Cardiac muscle cell (in vitro differentiated cells and primary cell): Measurements from ENCODE around the gene ZNF337. TPM values are rescaled to one million over a fixed set of nuclear protein-coding genes. Genes with fewer than 3 reads are reported as not detected.

Source experiments
- DNase-seq, 2 donors: peaks; one replicate each; pipeline versions ENCODE4 v3.0.0 to v3.0.0-alpha.2; 2010 to 2017; ENCODE audit warnings: low read depth in 1 of 2, low spot score in 1 of 2
- H3K27ac ChIP-seq: fragments of 200-600 bp; sonication (generic); 2 replicates; pipeline ENCODE4 v1.5.1; 2016
- H3K27me3 ChIP-seq: fragments of 200-600 bp; sonication (generic); 2 replicates; pipeline ENCODE4 v1.6.0; 2016; ENCODE audit warnings: control low read depth
- H3K36me3 ChIP-seq: fragments of 200-600 bp; sonication (generic); 2 replicates; pipeline ENCODE4 v1.5.1; 2016; ENCODE audit warnings: control low read depth
- H3K4me1 ChIP-seq: fragments of 200-600 bp; sonication (generic); 2 replicates; pipeline ENCODE4 v1.8.1; 2017; ENCODE audit warnings: low read depth, mild to moderate bottlenecking, mixed run types
- H3K4me3 ChIP-seq: fragments of 200-600 bp; sonication (generic); 2 replicates; pipeline ENCODE4 v1.5.1; 2016; ENCODE audit warnings: mild to moderate bottlenecking
- H3K9me3 ChIP-seq: fragments of 200-600 bp; sonication (generic); 2 replicates; pipeline ENCODE4 v1.5.1; 2017; ENCODE audit warnings: low read depth, mild to moderate bottlenecking, control low read depth
- polyA plus RNA-seq: library from polyadenylated mRNA; unstranded; fragments of >200 nt; fragmentation: Nextera tagmentation; extraction: Ambion mirVana; gene quantifications from 2 replicates; pipeline ENCODE4 v1.2.1, GENCODE V29; 2016
- total RNA-seq: library from RNA; depleted of rRNA; stranded (reverse); fragments of >200 nt; gene quantifications from 2 replicates; pipeline ENCODE4 v1.2.3, GENCODE V29; 2016
- TF ChIP-seq, protein P1 (sequence below): IDR thresholded peaks from 2 replicates; pipeline ENCODE4 v1.5.1; 2012; ENCODE audit warnings: low read depth, mild to moderate bottlenecking, low read length

The ZNF337 gene
- total and polyA plus RNA-seq, 2 experiments from 2014 or later, result 5.6 to 23.1 TPM

DNA sequence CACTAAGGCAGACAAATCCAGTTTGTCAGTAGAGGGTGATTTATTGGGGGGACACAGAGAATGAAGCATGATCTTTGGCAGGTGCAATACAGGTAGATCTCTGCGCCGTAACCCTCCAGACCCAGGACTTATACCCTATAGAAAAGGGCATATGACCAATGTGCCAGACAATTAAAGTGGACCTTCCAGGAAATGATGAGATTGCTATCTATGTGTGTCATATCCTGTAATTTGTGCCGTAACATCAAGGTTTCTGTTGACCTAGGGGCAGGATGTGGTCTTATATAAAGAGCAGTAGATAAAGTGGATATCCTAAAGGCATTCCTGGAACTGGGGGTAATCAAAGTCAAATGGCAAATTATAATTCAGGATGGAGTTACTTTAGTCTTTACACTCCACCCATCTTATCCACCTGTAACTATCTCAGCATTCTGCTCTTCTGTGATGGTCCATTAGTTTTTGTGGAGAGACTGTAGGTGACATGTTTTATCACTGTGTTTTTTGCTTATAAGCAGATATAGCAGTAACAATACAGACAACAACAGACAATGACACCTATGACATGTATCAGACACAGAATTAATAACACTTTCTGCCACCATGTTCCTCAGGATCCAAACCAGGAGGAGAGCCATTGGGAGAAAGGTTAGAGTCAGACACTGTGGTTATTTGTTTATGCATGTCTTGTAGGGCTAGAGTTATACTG is 43.1 kb upstream of the ZNF337 start:
- Histone ChIP-seq H3K27ac (no peak overlapping the region), H3K36me3 (no peaks in the 10 kb centered on the region), H3K9me3 (no peaks in the 10 kb centered on the region), H3K4me3 (no peak overlapping the region), H3K4me1 (no peaks in the 10 kb centered on the region), H3K27me3 (no peaks in the 10 kb centered on the region)
- peak in 1 of 2 donors; percentile 2 for DNase-seq
- TF ChIP-seq, protein P1, sequence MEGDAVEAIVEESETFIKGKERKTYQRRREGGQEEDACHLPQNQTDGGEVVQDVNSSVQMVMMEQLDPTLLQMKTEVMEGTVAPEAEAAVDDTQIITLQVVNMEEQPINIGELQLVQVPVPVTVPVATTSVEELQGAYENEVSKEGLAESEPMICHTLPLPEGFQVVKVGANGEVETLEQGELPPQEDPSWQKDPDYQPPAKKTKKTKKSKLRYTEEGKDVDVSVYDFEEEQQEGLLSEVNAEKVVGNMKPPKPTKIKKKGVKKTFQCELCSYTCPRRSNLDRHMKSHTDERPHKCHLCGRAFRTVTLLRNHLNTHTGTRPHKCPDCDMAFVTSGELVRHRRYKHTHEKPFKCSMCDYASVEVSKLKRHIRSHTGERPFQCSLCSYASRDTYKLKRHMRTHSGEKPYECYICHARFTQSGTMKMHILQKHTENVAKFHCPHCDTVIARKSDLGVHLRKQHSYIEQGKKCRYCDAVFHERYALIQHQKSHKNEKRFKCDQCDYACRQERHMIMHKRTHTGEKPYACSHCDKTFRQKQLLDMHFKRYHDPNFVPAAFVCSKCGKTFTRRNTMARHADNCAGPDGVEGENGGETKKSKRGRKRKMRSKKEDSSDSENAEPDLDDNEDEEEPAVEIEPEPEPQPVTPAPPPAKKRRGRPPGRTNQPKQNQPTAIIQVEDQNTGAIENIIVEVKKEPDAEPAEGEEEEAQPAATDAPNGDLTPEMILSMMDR, result no peak

DNA sequence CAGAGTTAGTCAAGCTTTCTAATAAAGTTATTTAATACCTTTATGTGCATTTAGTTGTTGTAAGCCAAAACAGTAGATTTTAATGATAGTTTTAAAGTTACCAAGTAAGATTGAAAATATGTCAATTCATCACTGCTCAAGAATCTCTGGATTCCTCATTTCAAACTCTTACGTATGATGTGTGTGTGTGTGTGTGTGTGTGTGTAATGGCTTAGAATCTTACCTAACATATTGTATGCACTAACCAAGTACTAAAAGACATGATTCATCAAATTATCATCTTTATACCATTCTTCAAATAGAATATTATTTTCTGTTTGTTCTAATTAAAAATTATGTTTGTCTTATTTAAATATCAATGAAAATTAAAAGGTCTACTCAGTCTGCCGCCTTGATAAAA is 41.5 kb upstream of the ZNF337 start:
- Histone ChIP-seq H3K4me1 (no peaks in the 10 kb centered on the region), H3K9me3 (no peaks in the 10 kb centered on the region), H3K27ac (no peak overlapping the region), H3K4me3 (no peak overlapping the region), H3K36me3 (no peaks in the 10 kb centered on the region), H3K27me3 (no peaks in the 10 kb centered on the region)
- TF ChIP-seq, protein P1, result no peak
- DNase-seq, result no peak

DNA sequence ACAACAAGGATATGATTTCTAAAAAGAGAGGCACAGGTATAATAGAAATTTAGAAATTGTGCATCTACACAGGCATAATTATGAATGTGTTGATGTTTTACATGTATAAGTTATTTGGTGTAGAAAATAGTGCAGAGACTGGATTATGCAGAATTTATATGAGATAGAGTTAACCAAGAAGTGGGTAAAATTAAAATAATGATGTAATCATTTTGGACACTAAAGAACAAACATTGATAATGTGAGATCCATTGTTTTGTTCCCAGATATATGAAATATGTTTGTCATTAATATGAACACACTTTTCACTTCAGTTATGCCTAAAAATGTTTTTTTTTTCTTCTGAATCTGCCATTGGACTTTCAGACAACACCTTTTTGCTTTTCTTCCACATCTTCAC is 37.2 kb upstream of the ZNF337 start:
- Histone ChIP-seq H3K4me3 (no peak overlapping the region), H3K27me3 (no peaks in the 10 kb centered on the region)
- DNase-seq, result no peak

DNA sequence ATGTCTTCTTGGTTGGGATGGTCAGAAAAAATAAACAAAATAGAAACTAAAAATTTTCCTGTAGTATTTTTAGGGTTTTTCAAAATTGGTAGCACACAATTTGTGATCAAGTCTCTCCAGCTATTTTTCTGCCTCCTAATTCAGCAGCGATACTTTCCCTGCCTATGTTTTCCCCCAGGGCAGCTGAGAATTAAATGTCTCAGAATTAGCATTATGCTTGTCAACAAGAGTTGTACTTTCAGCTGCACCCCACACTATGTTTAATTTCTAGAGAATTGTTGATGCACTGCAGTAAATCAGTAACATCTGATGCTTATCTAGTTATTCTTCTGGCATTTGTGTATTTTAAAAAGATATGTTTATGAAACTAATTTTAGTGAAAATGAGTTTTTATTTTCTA is 34.2 kb upstream of the ZNF337 start:
- no peaks in the 10 kb centered on the region for H3K36me3 ChIP-seq
- H3K4me3 ChIP-seq, result no peak overlapping the region
- no peaks in the 10 kb centered on the region for H3K4me1 ChIP-seq
- no peak for DNase-seq
- TF ChIP-seq, protein P1, result no peak
- H3K27me3 ChIP-seq, result no peaks in the 10 kb centered on the region
- no peak overlapping the region for H3K27ac ChIP-seq
- no peaks in the 10 kb centered on the region for H3K9me3 ChIP-seq

More for the DNA sequence above, 37.2 kb upstream of the ZNF337 start:
- H3K9me3 ChIP-seq, result no peaks in the 10 kb centered on the region
- H3K36me3 ChIP-seq, result no peaks in the 10 kb centered on the region
- TF ChIP-seq, protein P1, result no peak
- H3K27ac ChIP-seq, result no peak overlapping the region
- no peaks in the 10 kb centered on the region for H3K4me1 ChIP-seq

DNA sequence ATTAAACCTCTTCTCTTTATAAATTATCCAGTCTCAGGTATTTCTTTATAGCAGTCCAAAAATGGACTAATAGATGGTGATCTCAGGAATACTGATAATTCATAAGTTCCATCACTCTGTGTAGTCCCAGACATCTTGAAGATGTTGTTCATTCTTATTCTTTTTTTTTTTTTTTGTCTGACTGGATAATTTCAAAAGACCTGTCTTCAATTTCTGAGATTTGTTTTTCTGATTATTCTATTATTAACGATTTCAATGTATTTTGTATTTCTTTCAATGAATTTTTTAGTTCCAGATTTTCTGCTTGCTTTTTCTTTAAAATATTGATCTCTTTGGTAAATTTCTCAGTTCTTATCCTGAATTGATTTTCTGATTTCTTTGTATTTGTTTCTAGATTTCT is 29.7 kb upstream of the ZNF337 start:
- Histone ChIP-seq H3K9me3 (no peaks in the 10 kb centered on the region), H3K36me3 (no peaks in the 10 kb centered on the region), H3K27ac (no peak overlapping the region), H3K4me1 (no peaks in the 10 kb centered on the region), H3K27me3 (no peaks in the 10 kb centered on the region), H3K4me3 (no peak overlapping the region)
- TF ChIP-seq, protein P1, result no peak
- DNase-seq, result no peak
